SK-N-MC (cell line): Measurements from ENCODE around the gene TACR2.

ENCODE experiments used
- EZH2 ChIP-seq: fragments of 200-600 bp; sonication (generic); IDR thresholded peaks from one replicate; pipeline ENCODE4 v1.6.1; 2017; ENCODE audit warnings: antibody characterized with exemption
- POLR2AphosphoS5 ChIP-seq: IDR thresholded peaks from 2 replicates; pipeline ENCODE4 v1.6.1; 2012; ENCODE audit warnings: mild to moderate bottlenecking, low read depth, low read length, borderline replicate concordance

DNA sequence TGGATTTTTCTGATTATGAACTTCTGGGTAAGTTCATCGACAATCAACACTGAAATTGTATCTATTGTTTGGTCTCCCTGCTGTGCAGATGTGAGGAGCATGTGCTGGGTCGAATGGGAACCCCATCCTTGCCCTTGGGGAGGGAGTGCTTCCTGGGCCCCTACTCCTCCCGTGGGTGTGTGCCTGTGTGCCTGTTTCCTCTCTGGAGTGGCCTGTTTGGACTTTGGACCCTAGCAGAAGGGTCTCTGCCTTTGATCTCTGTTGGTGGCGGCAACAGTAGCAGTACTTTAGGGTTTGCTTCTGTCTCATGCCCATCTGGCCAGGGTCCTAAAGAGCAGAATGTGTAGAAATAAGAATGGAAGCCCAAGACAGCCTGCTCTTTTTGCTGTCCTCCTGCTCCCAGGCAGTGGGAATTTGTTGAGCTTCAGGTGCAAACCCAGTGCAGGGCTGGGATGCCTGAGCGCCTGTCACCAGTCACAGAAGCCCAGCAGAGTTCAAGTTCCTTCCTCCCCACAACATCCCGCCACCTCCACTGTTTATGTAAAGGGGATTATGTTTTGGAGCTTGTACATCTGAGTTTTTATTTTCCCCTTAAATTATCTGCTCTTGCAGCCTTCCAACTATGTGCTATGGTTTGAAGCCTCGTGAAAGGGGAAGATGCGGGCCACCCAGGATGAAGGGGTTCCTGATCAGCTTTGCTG is 1.5 kb upstream of the TACR2 start:
- TF ChIP-seq EZH2 (no peak), POLR2AphosphoS5 (no peak)
